Smooth muscle cell of the brain vasculature (primary cell): Measurements from ENCODE around the gene PMM1.

Experiments
- DNase-seq: peaks from one replicate; pipeline ENCODE4 v3.0.0-alpha.2; 2012; ENCODE audit warnings: low read depth, low spot score

The PMM1 gene

GRCh38 chr22:41538583-41538982, 51.1 kb downstream of the PMM1 start:
- no peak for DNase-seq

- DNase-seq: no peak
Observed at GRCh38 chr22:41537203-41537602, 52.4 kb downstream of the PMM1 start.

GRCh38 chr22:41535244-41535643, 54.4 kb downstream of the PMM1 start:
- DNase-seq: no peak

- DNase-seq: no peak
Observed at GRCh38 chr22:41534219-41534618, 55.4 kb downstream of the PMM1 start.

GRCh38 chr22:41532908-41533825, 56.5 kb downstream of the PMM1 start:
- DNase-seq: no peak

DNA sequence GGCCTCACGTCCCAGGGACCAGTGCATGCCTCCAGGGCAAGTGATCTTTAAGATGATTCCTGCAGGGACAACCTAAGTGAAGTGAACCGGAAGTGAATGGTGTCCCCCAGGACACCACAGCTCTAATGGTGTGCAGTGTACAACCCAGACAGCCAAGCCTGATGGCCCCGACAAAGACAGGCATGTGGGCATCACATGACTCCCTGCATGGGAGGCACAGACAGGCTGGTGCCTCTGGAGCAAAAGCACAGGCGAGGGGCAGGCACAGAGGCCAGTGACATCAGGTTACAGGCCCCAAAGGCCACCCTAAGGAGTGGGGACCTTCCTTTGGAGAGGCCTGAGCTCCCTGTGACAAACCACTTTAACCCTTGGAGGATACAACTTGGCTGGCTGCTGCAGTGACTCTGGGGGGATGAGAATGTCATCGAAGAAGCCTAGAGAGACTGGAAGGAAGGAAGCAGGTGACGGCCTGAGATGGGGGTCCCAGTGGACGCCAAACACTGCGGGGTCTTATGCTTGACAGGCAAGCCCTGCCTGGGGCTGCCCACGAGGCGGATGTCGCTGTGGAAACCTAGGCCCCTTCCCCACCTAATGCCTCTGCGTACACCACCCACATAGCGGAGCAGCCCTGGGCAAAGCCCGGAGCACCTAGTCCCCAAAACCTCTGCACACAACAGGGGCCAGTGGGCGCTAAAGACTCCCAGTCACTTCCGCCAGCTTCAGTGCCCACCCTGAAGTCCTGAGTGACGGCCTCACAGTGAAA, 57.7 kb downstream of the PMM1 start:
- DNase-seq: no peak

GRCh38 chr22:41530890-41531714, 58.5 kb downstream of the PMM1 start:
- no peak for DNase-seq

GRCh38 chr22:41528938-41529561, 60.6 kb downstream of the PMM1 start:
- DNase-seq: no peak

DNA sequence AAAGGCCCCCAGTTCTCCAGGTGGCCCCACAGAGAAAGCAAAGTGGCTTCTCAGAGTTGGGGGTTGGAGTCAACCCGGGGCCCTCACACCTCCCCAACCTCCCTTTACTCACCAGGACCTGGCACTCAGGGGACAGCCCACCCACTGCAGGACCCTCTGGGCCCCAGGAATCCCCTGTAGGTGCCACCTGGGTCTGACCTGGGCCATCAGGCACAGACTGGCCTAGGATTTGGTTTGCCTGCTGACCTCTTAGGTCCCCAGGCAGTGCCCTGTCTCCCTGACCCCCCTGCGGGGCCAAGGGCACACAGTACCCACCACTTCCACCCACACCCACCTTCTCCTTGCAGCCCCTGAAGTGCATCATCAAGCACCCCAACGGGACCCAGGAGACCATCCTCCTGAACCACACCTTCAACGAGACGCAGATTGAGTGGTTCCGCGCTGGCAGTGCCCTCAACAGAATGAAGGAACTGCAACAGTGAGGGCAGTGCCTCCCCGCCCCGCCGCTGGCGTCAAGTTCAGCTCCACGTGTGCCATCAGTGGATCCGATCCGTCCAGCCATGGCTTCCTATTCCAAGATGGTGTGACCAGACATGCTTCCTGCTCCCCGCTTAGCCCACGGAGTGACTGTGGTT, 61.4 kb downstream of the PMM1 start:
- DNase-seq: no peak
